ENCODE measurements around the gene MAN1C1.
A peak's percentile ranks its signal among the peaks of the same experiment; 100 is the strongest.
"Not testable (repeated sequence)": the region's sequence is repeated elsewhere in the genome, so short reads cannot be mapped to it uniquely, and the experiment has no call there.

Gene MAN1C1

GRCh38 chr1:25583519-25584370, 32.8 kb upstream of the MAN1C1 start:
- DNase-seq (ENCODE audit: low spot score) = no peak

DNA sequence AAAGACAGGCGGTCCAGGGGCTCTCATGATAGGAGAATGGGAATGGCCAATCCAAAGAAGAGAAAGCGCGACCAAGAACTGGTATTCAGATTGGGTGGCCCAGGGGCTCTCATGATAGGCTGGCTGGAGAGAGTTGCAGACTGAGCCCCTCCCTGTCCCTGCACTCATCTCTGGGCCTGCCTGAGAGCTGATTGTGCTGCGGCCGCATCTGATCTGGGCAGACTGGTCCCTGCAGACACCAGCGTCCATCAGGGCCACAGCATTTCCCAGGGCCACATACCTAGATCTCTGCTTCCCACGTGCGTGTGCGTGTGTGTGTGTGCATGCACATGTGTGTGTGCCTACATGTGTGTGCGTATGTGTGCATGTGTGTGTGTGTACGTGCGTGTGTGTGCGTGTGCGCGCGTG, 30.4 kb upstream of the MAN1C1 start:
- no peak for DNase-seq (ENCODE audit: low spot score)

DNA sequence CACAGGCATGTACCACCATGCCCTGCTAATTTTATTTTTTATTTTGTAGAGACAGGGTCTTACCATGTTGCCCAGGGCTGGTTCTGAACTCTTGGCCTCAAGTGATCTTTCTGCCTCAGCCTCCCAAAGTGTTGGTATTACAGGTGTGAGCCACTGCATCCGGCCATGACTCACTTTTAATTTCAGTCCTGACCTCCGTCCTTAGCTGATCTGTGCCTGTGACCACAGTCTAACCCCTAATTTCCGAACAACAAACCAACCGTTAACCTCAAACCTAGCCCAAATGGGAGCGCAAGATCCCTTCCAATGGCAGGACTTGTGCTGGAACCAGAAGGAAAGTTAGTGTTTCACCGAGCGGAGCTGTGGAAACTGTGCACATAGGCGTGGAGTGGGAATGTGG, 29.3 kb upstream of the MAN1C1 start:
- no peak for DNase-seq (ENCODE audit: low spot score)

- not testable (repeated sequence) for DNase-seq (ENCODE audit: low spot score)
These were observed 28.4 kb upstream of the MAN1C1 start for GRCh38 chr1:25588224-25588623.

DNA sequence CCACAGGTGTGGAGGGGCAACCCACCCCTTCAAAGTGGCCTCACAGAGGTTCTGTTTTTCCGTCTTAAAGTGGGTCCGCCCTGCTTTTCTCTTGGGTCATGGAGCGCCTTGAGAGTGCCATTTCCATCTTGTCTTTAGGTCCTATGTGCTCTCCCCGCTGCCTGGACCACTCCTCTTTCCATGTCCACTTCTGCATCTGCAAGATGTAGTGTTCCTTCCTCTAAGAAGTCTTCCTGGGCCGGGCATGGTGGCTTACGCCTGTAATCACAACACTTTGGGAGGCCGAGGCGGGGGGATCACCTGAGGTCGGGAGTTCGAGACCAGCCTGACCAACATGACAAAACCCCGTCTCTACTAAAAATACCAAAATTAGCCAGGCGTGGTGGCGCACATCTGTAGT, 27.8 kb upstream of the MAN1C1 start:
- DNase-seq (ENCODE audit: low spot score) = not testable (repeated sequence)

DNA sequence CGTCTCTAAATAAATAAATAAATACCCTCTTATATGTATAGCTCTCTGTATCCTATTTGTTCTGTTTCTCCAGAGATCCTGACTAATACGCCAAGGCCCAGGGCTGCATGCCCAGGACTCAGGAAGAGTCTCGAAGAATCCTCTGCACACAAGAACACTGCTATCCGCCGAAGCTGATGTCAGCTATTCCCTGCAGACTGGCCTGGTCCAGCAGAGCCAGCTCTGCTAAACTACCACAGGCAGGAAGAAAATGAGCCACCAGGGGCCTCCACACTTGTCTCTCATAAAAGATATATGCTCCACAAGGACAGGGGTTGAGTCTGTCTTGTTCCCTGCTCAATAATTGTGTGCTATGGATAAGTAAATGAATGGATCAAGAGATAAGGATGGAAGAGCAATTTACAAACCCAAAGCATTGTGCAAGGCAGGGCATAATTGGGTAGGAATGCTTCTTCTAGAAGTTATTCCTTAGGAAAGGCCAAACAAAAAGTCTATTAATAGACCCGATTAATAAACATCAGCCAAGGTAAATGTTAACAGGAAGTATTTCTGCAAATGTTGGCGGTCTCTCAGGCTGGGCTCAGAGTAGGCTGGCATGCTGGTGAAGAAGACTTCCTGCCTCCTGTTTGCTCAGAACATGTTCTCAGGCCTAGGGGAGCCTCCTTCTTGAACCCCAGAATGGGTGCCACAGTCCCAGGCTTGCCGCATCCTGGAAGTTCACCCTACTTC, 26.3 kb upstream of the MAN1C1 start:
- DNase-seq (ENCODE audit: low spot score) = no peak

GRCh38 chr1:25593861-25594260, 22.7 kb upstream of the MAN1C1 start:
- DNase-seq (ENCODE audit: low spot score) = no peak

DNA sequence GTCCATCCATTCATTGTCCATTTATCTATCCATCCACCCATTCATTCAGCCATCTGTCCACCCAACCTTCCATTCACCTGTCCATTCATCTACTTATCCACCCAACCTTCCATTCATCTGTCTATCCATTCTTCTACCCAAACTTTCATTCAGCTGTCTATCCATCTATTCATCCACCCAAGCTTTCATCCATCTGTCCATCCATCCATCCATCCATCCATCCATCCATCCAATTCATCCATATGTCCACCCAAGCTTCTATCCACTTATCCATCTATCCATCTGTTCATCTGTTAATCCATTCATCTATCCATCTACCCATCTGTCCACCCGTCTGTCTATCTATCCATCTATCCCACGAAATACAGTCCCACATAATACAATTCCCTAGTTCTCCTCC, 21.6 kb upstream of the MAN1C1 start:
- no peak for DNase-seq (ENCODE audit: low spot score)

- not testable (repeated sequence) for DNase-seq (ENCODE audit: low spot score)
These were observed 19.9 kb upstream of the MAN1C1 start for GRCh38 chr1:25596641-25597040.

DNA sequence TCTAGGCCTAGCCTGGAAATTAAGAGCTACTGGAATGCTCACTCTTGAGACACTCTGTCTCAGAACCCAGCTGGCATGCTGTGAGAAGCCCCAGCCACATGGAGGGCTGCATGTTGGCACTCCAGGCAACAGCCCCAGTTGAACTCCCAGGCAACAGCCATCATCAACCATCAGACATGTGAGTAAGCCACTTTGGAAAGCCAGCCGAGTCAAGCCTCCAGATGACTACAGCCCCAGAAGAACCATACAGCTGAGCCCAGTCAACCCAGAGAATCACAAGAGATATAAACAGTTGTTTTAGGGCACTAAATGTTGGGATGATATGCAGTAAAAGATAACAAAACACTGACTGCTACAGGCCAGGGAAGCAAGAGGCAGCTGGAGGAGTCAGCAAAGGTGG, 17.7 kb upstream of the MAN1C1 start:
- DNase-seq (ENCODE audit: low spot score) = no peak

DNA sequence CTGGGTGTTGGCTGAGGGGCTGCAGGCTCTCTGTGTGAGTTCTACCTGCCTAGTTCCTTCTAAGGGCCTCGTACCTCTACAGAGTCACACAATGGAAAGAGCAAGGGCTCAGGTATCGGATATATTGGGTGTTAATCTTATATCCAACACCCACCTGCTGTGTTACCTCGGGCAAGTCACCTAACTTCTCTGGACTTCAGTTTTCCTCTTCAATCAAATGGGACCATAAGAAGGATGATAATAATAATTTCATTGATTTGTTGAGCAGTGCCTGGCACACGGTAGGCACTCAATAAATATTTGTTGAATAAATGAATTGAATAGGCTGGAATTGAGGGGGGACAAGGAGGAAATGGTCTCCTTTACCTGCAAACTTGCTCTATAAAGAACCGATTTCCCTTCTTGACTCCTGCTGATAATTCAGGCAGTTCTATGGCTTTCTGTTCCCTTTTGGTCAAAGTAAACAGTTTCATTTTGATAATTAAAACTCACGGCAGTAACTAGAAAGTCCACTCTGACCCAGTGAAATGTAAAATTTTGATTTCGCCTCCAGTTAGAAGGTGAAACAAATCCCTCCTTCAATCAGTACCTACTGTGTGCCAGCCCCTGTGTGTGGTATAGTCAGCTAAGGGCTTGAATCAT, 16.5 kb upstream of the MAN1C1 start:
- no peak for DNase-seq (ENCODE audit: low spot score)

GRCh38 chr1:25600971-25601699, 15.5 kb upstream of the MAN1C1 start:
- DNase-seq (ENCODE audit: low spot score) = not testable (repeated sequence)

- DNase-seq (ENCODE audit: low spot score) = not testable (repeated sequence)
These were observed 12.6 kb upstream of the MAN1C1 start for GRCh38 chr1:25603779-25604538.

- no peak for DNase-seq (ENCODE audit: low spot score)
These were observed 9.5 kb upstream of the MAN1C1 start for GRCh38 chr1:25607123-25607522.

DNA sequence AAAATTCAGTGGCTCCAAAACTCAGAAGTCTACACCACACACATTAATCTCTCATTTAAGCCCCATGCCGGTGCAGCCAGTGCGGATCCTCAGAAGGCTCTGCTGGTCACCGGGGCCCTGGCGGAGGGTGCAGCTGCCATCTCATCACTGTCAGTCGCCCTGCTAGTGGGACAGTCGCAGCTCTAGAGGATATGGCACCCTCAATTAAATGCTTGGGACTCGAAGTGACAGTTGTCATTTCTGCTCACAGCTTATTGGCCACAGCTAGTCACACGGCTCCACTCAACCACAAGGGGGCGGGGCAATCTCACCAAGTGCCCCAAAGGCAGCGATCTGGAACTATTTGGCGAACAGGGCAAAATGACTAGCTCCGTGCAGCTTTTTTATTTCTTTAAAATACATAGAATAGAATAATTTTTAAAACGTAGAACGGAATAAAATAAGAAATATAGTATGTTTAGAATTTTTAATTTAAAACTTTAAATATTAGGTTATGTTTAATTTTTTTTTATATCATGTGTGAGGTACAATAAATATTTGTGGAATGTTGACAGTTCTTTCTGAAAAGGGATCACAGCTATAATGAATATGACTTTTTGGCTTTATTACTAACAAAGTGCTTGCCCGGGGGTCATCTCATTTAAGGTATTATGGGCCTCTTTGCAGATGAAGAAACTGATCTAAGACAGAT, 8.0 kb upstream of the MAN1C1 start:
- peak; percentile 85 for DNase-seq (ENCODE audit: low spot score)

- no peak for DNase-seq (ENCODE audit: low spot score)
These were observed 6.7 kb upstream of the MAN1C1 start for GRCh38 chr1:25609921-25610320.

DNA sequence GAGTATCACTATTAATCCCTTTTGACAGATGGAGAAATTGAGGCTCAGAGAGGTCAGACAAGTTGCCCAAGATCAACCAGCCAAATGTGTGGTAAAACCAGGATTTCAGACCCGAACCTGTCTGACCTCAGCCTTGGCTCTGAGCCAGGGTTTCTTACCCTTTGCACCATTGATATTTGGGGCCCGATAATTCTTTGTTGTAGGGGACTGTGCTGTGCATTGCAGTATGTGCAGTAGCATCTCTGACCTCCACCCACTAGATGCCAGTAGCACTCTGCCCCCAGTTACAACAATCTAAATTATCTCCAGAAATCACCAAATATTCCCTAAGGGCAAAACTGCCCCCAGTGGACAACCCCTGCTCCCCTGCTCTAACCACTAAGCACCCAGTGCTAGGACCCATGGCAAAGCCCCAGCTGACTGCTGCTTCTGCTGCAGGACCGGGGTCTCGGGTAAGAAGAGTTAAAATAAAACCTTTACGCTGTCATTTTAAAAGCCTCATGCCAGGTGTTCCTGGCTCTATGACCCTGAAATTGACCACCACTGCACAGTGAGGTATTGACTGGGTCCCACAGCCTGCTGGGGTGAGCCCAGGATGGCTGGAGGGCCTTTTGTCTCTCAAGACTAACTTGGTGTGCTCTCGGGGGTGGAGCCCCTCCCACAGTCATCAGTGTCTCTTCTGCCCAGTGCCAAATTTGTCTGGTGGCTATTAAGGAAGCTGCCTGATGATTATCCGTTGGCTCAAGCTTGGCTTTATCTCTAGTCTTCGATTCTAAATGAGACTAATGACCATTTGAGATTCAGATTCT, 5.6 kb upstream of the MAN1C1 start:
- DNase-seq (ENCODE audit: low spot score) = no peak

DNA sequence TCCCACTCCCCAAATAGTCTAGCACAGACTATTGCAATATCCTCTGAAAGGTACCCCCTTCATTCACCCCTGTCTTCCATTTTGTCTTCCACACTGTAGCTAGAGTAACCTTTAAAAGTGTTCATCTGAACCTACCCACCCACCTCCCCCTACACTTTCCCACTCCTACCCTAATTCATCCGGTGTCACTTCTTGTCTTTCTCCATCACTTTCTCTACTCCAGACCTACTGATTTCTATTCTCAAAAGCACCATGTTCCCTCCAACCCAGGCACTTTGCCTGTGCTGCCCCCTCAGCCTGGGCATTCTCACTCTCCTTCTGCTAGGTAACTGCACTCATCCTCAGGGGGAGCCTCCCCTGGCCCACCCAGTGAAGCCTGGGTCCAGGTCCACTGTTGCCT, 4.7 kb upstream of the MAN1C1 start:
- no peak for DNase-seq (ENCODE audit: low spot score)

- DNase-seq (ENCODE audit: low spot score) = no peak
These were observed 4.2 kb upstream of the MAN1C1 start for GRCh38 chr1:25612421-25612820.

GRCh38 chr1:25613091-25613490, 3.5 kb upstream of the MAN1C1 start:
- no peak for DNase-seq (ENCODE audit: low spot score)

All from LoVo (cell line).